GM10847 (cell line): ENCODE measurements around the gene KIAA1549.

ENCODE experiments used
- POLR2A ChIP-seq: IDR thresholded peaks from 2 replicates; pipeline ENCODE4 v1.6.1; 2011; ENCODE audit not compliant: insufficient read length; ENCODE audit errors: extremely low read depth

The KIAA1549 gene

DNA sequence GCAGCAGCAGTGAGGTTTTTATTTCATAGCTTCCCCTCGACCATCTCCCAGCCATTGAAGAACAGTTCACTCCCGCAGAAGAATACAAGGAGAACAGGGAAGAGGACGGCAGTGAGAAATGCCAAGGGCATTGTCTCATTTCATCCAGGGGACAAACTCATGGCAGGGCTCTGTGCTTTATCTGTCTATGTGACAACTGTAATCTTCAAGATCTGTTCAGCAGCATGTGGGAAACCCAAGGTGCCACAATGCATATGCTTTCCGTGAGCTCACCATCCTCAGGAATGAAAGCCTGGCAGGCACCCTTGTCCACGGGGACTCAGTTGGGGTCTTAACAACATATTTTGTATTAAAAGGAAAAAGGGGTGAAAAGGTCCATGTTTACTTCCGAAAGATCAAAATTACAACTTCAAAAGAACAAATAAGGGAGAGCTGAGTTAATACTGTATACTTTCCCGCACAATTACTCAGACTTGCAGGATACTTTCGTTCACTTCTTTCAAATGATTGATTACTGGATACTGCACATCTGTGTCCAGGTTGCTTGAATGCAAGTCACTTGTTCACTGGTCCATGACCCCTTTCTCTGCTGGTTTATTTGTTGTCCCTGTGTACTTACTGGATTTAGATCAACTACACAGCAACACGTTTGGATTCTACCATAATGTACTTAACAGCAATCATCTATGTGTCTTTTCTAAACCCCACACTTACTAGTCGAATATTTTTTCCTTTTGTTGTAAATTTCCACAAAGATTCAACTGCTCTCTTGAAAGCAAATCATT is 93.1 kb downstream of the KIAA1549 start:
- no peak for TF ChIP-seq POLR2A

DNA sequence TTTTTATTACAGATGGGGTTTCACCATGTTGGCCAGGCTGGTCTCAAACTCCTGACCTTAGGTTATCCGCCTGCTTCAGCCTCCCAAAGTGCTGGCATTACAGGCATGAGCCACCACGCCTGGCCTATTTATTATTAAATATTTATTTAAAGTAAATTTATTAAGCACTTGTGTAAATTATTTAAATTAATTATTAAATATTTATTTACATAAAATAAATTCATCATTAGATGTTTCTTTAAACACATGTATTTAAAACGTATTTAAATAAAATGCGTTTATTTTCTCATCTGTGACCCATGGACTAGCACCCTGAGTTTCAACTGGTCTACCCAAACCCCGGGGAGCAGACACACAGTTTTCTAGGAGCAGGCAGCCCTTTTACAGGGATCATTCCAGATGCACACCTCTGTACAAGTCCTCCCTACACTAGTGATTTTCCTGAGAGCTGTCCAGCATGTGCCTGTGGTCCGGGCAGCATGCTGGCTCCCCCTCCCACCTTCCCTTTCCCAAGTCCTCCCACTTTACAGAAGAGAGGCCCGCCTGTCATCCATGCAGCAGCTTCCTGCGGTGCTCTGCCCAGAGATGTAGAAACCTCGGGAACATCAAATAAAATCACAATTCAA is 94.0 kb downstream of the KIAA1549 start:
- no peak for TF ChIP-seq POLR2A

DNA sequence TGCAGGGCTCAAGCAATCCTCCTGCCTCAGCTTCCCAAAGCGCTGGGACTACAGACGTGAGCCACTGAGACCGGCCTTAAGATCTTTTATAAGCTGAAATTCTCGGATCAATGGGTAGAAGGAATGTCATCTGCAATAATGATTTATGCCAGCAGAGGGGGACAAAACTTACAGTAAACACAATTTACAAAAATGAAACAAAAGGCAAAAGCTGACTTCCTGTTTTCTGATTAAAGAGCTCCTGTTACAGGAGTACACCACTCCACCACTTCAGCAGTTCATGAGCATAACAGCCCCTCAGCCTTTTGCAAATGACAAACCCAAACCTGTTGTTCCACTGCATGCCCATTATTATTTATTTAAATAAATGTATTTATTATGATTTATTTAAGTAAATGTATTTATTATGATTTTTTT is 94.7 kb downstream of the KIAA1549 start:
- no peak for TF ChIP-seq POLR2A

DNA sequence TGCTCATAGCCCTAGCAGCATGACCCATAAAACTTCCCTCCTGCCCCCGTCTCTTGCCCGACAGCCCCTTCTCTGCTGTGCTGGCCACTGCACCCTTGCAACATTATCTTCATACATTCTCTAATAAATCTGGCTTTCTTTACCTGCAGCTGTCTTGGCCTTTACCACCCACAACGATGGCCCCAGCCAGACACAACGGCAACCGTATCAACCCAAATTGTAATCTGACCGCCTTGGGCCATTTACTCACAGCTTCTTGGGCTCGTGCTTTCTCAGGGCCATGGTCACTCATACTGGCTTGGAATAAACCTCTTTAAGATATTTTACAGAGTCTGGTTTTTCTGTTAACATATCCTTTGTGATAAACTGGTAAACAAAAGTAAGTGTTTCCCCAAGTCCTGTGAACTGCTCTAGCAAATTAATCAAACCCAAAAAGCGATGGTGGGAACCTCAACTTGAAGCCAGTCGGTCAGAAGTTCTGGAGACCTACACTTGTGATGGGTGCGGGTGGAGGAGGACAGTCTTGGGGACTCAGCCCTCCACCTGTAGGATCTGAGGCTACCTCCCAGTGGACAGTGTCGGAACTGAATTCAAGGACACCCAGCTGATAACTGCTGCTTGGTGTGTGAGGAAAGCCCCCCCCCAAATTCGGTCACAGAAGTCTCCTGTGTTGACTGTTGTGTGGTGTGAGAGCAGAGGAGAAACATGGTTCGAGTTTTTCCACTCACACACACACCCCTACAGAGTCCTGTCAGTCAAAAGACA is 95.6 kb downstream of the KIAA1549 start:
- no peak for TF ChIP-seq POLR2A

DNA sequence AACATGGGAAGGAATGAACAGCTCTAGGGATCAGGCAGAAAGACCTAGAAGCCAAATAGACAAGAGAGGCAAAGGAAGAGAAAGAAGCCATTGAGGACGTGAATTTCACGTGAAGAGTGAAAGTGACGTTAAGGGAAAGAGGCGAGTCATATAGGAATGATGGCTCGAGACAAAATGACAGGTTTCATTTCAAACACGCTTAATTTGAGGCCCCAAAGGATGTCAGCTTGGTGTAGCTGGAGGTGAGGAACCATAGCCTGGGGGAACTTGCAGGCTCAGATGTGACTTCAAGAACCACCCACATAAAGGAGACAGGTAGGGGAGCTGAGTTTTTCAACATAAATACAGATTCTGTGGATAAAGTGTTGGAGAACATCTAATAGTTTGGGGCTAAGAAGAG is 98.9 kb downstream of the KIAA1549 start:
- TF ChIP-seq POLR2A, result no peak

DNA sequence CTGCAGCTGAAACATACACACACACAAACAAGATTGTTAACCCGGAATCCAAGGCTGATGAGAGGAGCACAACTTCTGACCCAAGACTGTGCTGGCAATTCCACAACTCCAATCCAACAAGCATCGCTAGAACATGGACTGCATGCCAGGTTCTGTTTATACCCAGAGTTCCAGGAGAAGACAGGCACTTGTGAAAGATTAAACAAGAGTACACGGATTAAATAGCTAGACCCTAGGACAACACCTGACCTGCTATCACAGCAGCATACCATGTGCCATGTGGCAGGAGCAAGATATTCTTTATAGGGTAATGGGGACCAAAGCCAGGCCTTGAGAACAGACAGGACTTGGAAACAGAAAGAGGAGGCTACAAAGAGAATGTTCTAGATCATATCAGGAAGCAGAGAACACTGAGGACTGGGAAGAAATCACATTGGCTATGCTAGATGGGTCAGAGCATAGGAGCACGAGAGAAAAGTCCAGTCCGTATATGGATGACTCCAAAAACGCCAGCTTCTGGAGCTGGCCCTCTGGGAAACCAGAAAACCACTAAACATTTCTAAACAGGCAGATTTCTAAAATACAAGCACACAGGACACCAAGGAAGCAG is 99.5 kb downstream of the KIAA1549 start:
- no peak for TF ChIP-seq POLR2A

DNA sequence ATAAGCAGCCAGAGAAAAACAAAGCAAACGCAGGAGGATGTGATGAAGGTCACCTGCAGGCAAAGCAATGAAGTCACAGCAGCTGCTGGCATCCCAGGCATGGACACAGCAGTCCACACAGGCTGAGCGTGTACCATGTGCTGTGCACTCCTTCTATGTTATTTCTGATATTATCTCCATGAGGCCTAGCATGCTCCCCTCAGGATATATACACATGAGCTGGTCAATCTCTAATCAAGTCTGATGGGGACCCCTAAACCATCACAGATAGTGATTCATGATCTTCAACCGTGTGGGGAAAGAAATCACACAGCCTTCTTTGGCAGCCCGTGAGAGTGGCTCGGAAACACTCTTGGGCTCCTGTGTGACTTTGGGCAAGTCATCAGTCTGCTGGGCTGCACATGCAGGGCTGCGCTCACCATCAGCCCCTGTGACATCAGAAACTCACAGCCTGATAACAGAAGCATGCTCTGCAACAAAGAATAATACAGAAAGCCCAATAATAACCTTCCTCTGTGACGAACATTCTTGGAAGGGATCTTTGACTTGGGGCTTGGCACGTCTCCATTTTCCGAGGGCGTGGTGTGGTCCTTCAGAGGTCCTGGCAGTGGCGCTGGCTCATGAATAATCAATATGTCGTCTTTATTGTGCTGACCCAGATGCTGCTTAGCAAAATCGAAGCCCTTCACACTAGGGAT is 100.2 kb downstream of the KIAA1549 start:
- no peak for TF ChIP-seq POLR2A

DNA sequence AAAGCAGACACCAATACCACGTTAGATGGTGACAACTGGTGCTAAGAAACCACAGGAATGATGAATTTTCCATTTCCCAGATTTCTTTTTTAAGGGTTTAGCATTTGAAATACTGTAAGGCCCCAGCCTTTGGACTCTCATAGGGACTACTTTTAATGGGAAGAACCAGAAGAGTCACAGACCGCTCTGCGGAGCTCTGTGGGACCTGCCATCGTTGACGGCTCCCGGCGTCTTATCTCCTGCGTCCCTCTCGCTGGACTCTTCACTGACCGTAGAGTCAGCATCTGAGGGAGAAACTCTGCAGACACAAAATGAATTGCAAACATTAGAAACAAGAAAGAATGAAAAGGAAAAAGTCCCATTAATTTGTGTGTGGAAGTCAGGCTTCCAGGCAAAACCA is 101.8 kb downstream of the KIAA1549 start:
- TF ChIP-seq POLR2A, result no peak

DNA sequence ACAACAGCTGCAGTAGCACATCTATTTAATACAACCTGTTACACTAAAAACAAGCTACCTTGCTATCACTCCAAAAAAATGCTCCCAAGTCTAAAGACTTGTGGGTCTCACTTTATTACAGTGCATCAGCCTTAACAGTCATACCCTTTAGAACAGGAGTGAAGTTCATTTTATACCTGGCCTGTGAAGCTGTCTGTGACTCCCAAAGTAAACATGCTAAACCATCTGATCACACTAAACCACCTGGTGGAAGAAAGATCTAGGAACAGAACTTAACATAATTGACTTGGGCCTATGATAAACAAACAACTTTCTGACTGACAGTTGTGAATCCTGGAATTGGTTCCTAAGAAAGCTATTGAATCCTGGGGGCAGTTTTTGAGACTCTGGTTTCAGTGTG is 102.3 kb downstream of the KIAA1549 start:
- no peak for TF ChIP-seq POLR2A

DNA sequence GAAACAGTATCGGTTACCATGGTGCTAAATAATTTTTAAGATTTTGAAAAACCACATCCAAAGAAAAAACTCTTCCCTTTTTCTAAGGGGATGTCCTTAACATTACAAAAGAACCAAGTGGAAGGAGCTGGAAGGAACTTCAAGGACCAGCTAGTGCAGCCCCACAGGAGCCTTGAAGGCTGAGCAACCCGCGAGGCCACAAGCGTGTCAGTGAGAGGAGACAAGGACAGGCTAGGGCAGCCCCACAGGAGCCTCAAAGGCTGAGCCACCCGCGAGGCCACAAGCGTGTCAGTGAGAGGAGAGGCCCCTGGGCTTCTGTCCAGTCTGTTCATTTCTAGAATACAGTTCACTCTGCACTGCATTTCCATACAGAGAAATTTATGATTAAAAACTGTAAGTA is 103.1 kb downstream of the KIAA1549 start:
- TF ChIP-seq POLR2A, result no peak

DNA sequence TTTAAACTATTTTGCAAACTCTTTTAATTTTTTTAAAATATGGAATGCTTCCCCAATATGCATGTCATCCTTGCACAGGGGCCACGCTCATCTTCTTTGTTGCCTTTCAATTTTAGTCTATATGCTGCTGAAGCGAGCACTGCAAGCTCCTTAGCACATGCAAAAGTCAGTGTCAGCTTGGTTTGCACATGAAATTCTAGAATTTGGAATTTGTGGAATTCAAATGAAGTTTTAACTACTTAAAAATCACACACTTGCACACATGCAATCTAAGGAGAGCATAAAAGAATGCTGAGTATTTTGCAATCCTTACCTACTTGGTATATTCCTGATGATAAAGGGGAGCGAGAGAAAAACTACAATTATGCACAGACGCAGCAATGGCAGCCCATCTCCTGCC is 104.9 kb downstream of the KIAA1549 start:
- TF ChIP-seq POLR2A, result no peak

DNA sequence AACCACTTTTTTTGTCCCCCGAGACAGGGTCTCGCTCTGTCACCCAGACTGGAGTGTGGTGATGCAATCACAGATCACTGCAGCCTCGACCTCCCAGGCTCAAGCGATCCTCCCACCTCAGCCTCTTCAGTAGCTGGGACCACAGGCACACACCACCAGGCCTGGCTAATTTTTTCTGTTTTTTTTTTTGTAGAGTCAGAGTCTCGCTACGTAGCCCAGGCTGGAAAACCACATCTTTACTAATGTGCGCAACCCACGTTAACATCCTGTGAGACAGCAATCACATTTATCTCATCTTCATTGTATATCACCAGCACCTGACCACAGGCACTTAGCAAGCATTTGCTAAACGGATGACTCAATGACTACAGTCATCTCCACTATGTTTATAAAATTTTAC is 105.4 kb downstream of the KIAA1549 start:
- no peak for TF ChIP-seq POLR2A

DNA sequence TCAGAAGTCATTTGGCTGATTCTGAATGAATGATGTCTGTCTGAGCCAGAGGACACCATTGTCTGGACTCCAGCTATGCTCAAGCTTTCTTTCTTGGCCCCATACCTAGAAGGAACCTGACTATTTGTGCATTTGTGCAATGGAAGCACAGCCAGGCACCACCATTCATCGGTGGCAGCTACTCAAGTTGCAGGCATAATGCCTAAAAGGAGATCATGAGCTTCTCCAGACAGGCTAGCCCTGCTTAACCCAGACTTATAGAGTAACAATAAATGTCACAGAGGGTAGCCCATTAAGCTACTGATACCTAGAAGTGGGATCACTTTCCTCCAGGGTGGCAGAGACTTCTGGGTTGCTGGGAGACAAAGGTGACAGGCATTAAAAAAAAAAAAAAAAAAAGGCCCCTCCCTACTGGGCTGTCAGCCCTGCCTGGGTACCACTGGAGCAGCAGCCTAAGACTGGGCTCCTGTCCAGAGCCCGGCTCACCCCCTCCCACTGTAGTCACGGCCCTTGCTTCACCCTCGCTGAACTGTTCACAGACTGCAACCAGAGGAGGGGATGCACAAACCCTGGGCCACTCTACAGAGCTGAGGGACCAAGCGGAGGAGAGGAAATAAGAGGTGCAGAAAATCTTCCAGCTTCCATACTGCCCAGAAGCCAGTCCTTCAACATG is 107.8 kb downstream of the KIAA1549 start:
- TF ChIP-seq POLR2A, result no peak

DNA sequence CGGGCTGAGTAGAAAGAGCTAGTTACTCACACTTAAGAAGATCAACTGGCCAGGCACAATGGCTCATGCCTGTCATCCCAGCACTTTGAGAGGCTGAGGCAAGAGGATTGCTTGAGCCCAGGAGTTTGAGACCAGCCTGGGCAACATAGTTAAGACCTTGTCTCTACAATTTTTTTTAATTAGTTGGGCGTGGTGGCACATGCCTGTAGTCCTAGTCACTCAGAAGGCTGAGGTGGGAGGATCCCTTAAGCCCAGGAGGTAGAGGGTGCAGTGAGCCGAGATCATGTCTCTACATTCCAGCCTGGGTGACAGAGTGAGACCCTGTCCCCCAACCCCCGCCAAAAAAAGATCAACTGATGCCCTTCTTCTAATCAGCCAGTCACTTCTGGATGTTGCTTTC is 108.6 kb downstream of the KIAA1549 start:
- no peak for TF ChIP-seq POLR2A

DNA sequence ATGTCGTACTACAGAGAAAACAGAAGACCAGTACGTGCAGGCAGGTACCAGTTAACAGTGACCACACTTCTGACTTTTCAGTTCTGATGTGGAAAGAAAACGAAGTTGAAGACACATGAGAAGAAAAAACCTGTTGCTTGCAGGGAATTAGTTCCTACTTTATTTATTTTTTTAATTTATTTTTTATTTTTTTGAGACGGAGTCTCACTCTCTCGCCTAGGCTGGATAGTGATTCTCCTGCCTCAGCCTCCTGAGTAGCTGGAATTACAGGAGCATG is 109.4 kb downstream of the KIAA1549 start:
- TF ChIP-seq POLR2A, result no peak

DNA sequence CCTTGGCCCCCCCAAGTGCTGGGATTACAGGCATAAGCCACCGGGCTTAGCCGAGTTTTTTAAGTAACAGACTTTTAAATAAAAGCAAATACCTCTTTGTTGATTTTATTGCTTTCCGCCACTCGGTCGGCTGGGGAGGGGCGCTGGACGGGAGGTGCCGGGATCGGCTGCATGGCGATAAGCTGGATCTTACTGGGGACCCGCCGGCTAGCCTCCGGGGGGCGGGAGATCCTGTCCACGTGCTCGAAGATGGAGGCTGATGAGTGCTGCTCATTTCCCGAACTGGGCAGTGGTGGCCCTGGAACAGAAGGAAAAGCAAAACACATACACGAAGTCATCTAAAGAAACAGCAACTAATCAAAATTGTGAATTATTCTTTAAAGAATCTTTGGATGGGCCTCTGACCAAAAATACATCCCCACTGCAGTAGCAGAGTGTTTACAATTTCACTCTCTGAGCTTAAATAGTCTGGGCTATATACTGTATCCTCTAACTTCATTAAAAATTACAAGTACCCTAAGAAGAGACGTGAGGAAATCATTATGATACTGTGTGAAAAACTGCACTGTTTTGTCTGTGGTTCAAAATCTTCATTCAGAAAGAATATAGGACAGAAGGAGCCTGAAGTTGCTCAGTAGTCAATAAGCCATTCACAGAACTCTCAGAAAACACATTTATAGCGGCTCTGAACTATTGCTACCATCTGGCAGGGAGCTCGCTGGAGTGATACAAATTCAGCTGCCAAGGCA is 110.0 kb downstream of the KIAA1549 start:
- TF ChIP-seq POLR2A, result no peak
